Ishikawa (cell line): ENCODE results near the gene ALDH1A2.

Experiments used
- CEBPB ChIP-seq: IDR thresholded peaks from 2 replicates; pipeline ENCODE4 v1.6.1; 2012
- EGR1 ChIP-seq: IDR thresholded peaks from 2 replicates; pipeline ENCODE4 v1.6.1; 2012
- EP300 ChIP-seq: IDR thresholded peaks from 2 replicates; pipeline ENCODE4 v1.6.1; 2012; ENCODE audit warnings: borderline replicate concordance
- FOXM1 ChIP-seq: IDR thresholded peaks from 2 replicates; pipeline ENCODE4 v1.6.1; 2012; ENCODE audit warnings: low read depth, borderline replicate concordance
- MAX ChIP-seq: IDR thresholded peaks from 2 replicates; pipeline ENCODE4 v1.6.1; 2012
- NFIC ChIP-seq: IDR thresholded peaks from 2 replicates; pipeline ENCODE4 v1.6.1; 2012
- REST ChIP-seq: IDR thresholded peaks from 2 replicates; pipeline ENCODE4 v1.6.1; 2012; ENCODE audit warnings: low read depth, mild to moderate bottlenecking
- TAF1 ChIP-seq: IDR thresholded peaks from 2 replicates; pipeline ENCODE4 v1.6.1; 2012; ENCODE audit warnings: low read depth, mild to moderate bottlenecking
- TCF12 ChIP-seq: IDR thresholded peaks from 2 replicates; pipeline ENCODE4 v1.6.1; 2012; ENCODE audit warnings: low read depth
- TEAD4 ChIP-seq: IDR thresholded peaks from 2 replicates; pipeline ENCODE4 v1.6.1; 2012
- USF1 ChIP-seq: IDR thresholded peaks from 2 replicates; pipeline ENCODE4 v1.6.1; 2012
- YY1 ChIP-seq: IDR thresholded peaks from 2 replicates; pipeline ENCODE4 v1.6.1; 2012; ENCODE audit warnings: low read depth
- ZBTB7A ChIP-seq: IDR thresholded peaks from 2 replicates; pipeline ENCODE4 v1.6.1; 2012; ENCODE audit warnings: low read depth

- TF ChIP-seq CEBPB (no peak), REST (no peak), TCF12 (no peak), TEAD4 (no peak), FOXM1 (no peak), MAX (no peak), EP300 (no peak), USF1 (no peak), NFIC (no peak), TAF1 (no peak), YY1 (no peak), ZBTB7A (no peak), EGR1 (no peak)
Measured at GRCh38 chr15:58096529-58097084, 31.1 kb upstream of the ALDH1A2 start.
